Nucleus accumbens (tissue), 56 donors: ENCODE results near the gene ARHGAP4.
A peak's percentile ranks its signal among the peaks of the same experiment; 100 is the strongest.

Experiments used
- DNase-seq, 56 donors: peaks; one replicate each; lab custom pipeline; 2025; lab: John Stamatoyannopoulos, UW

ARHGAP4 gene

DNA sequence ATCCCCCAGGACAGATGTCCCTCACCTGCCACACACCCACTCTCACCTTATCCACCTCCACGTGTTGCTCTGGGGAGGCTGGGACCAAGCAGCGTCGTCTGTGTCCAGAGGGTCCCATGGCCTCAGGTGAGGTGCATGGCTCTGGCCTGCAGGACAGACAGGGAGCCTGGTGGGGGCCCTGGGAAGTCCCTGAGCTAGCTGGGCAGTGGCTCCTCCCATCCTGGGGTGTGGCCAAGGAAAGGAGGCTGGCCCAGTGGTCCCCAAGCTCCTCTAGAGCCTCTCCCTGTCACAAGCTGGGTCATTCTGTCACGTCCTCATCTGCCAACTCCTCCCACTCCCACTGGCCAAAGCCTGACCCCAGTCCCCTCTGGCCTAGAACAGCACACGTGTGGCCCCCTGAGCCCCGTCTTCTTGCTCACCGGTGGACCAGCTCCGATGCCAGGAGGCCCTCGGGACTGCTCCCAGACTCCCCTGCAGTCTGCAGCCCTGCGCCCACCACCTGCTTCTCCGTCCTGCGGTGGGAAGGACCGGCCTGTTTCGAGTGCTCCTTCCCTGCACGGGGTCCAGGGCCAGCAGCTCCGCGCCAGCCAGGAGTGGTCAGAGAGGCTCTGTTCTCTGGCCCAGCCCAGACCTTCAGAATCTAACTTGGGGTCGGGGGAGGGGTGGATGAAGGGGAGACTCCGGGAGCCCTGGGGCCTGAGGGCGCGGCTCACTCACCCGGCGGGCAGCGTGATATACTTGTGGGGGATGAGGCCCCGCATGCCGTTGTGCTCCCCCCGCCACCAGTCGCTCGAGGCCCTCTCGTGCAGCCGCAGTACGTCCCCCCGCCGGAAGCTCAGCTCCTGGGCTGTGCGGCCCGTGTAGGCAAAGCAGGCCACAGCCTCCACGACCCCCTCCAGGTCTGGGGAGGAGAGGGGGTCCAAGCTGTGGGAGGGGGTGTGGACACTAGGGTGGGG, 16.8 kb downstream of the ARHGAP4 start:
- DNase-seq = no peak

GRCh38 chrX:153908219-153908860, 17.7 kb downstream of the ARHGAP4 start:
- DNase-seq = no peak

DNA sequence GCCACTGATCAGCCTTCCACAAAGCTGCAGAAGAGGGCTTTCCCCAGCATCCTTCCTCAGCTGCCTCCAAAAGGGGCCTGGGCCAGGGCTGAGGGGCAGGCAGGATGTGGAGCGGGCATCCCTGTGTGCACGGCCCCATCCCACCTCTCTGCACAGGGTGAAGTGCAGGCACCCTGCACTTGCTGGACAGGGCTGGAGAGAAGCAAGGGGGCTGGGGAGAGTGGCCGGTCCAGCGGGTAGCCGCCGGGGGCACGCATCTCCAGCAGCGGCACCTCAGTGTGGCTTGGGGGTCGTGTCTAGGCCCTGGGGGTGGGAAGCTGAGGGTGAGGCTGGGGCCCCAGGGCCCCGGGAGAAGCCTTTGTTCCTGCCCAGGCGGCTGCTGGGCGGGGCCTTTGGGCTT, 18.6 kb downstream of the ARHGAP4 start:
- DNase-seq = no peak

GRCh38 chrX:153906126-153906917, 19.7 kb downstream of the ARHGAP4 start:
- DNase-seq = no peak

GRCh38 chrX:153905481-153906095, 20.5 kb downstream of the ARHGAP4 start:
- DNase-seq = no peak

DNA sequence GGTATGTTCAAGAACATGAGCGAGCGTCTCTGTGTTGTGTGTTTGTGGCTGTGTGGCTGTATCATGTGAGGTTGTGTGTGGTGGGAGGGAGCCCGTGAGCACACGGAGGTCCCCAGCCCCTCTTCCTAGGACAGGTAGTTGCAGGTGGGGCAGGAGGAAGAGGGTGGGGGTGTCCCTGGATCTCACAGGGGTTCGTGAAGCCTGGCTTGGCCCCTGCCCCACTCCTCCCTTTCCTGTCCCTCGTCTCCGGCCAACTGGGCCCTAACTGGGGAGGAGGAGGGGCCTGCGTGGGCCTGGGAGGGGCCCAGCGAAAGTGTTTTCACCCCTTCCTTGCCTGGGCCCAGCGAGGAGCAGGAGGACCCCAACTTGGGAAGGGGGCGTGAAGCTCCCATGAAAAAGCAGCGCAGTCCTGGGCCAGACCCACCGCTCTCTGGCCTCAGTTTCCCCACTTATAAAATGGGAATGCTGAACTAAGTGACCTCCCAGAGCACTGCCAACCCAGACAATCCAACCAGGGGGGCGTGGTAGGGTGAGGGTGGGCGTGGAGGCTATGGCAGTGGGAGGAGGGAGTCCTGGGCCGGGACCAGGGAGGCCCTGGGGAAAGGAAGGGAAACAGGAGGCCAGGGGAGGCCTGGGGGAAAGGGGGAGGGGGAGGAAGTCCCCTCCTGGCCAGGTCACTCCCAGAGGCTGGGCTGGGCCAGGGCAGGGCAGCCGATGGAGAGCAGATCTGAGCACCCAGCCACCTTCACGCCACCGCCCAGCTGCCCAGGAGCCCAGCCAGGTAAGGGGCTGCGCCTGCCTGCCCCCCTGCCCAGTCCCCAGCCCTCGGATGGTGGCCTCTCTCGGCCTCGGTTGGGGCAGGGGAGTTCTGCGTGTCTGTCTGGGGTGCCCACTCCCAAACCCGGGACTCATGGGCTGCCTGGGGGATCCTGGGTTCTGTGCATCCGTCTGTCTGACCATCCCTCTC, 21.8 kb downstream of the ARHGAP4 start, which contains the start of gene AVPR2:
TSS of gene AVPR2 (plus strand) at position 683 of the 967 bp plus-strand sequence. CDS start 473 bp downstream, outside the sequence.
- no peak for DNase-seq

DNA sequence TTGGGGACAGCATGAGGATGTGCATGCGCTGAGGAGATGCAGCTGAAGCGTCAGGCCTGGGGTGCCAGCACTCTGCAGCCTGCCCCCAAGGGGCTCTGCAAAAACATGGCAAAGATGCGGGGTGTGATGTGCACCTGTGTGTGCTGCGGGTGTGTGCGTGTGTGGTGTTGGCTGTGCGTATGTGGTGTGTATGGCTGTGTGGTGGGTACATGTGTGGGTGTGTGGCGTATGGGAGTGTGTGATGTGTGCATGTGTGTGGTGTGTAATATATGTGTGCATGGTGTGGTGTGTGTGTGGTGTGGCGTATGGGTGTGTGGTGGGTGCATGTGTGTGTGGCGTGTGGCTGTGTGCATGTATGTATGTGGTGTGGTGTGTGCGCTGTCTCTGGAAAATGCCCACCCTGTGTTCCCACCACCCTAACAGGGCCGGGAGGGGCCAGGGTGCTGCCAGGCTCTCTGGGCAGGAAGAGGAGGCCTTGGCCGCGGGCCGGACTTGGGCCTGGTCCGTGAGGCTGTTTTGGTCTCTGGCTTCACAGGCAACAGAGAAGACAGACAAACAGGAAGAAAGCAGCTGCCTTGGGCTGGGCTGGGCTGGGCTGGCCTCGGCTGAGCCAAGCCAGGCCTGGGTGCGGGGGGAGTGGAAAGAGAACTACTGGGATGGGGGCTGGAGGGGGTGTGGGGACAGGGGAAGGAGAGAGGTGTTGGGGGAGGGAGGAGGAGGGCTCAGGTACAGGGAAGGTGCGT, 22.7 kb downstream of the ARHGAP4 start:
- DNase-seq = no peak

- no peak for DNase-seq
Observed at GRCh38 chrX:153902385-153902784, 23.7 kb downstream of the ARHGAP4 start.

DNA sequence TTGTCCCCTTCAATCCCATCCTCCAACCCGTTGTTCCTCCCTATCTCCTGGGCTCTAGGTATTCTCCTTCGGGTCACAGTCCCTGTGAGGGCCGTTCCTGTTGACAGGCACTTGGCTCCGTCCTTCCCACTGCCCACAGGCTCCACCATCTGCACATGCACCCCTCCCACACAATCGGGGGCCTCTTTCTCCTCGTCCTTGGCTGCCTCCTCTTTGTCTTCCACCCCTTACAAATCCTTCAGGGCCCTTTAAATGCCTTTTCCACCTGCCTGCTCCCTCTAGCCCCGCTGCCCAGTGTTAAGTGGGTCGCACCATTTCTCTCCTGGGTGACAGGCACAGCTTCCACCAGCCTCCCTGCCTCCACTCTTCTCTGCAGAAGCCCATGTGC, 24.3 kb downstream of the ARHGAP4 start:
- no peak for DNase-seq

DNA sequence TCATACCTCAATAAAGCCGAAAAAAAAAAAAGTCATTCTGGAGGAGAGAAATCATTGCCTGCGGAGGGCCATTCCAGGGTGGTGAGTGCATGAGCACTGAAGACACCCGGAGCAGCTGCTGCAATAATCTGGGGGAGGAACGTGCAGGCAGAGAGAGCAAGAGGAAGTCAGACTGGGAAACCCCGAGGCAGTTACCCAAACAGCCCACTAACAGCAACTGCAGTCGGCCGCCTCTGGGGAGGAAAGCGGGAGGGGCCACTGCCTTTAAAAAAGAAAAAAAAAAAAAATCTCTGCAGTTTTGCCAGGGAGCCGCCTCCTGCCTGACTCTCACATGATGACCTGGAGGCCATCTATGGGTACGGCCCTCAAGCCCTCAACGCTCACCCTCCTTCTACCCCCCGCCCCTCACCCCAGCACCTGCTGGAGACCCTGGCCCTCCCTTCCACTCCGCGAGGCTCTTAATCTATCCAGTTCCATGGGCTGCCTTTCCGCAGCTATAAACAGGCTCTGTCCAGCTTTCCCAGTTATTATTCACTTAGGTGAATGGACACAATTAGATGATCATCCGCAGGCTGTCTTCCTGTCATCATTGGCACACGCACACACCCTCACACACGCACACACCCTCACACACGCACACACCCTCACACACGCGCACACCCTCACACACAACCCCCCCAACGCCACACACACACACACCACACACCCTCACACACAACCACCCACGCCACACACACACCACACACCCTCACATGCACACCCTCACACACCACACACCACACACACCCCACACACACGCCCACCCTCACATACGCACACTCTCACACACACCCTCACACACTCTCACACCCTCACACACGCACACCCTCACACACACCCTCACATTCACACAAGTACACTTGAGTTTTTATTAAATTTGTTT, 25.0 kb downstream of the ARHGAP4 start:
- DNase-seq = no peak

DNA sequence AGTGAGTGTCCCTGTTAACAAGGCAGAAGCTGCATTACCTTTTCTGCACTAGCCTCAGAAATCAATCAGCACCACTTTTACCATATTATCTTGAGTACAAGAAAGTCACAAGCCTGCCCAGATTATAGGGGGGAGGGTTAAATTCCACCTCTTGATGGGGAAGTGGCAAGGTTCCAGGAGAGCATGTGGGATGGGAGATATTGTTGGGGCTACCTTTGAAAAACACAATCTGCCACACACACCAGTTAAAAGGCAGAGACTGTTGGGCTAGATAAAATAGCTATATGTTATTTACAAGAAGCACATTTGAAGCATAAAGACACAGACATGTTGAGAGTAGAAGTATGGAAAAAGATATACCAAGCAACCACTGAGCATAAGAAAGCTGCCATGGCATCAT, 28.2 kb downstream of the ARHGAP4 start:
- no peak for DNase-seq

DNA sequence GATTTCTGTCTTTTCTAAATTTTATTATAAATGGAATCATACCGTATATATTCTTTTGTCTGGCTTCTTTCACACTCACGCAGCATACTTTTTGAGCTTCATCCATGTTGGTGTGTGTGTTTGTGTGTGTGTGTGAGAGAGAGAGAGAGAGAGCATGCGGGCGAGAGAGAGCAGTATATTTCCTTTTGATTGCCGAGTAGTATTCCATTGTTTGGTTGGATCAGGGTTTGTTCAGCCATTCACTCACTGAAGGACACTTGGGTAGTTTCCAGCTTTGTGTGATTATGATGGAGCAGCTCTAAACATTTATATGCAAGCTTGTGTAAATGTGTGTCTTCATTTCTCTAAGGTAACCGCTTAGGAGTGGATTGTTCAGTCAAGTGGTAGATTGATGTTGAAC, 36.9 kb downstream of the ARHGAP4 start:
- DNase-seq = no peak

GRCh38 chrX:153888344-153888743, 37.7 kb downstream of the ARHGAP4 start:
- DNase-seq = no peak

- DNase-seq = no peak
Observed at GRCh38 chrX:153887385-153887784, 38.7 kb downstream of the ARHGAP4 start.

DNA sequence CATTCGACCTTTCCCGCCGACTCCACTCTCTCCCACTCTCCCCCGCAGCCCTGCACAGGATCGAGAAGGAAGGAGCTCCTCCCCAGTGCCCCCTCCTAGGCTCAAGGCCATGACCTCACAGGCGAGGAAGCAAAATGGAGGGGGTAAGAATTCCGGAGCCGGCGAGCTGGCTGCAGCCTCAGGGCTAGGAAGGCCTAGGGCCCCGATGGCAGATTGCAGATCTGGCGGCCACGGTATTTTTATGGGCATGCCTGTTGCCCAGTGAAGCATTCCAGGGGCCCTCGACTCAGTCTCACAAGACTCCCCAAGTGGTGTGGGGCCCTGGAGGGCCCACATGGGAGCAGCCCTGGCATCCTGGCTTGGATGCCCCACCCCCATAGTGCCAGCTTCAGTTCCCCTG, 39.1 kb downstream of the ARHGAP4 start:
- DNase-seq = no peak

DNA sequence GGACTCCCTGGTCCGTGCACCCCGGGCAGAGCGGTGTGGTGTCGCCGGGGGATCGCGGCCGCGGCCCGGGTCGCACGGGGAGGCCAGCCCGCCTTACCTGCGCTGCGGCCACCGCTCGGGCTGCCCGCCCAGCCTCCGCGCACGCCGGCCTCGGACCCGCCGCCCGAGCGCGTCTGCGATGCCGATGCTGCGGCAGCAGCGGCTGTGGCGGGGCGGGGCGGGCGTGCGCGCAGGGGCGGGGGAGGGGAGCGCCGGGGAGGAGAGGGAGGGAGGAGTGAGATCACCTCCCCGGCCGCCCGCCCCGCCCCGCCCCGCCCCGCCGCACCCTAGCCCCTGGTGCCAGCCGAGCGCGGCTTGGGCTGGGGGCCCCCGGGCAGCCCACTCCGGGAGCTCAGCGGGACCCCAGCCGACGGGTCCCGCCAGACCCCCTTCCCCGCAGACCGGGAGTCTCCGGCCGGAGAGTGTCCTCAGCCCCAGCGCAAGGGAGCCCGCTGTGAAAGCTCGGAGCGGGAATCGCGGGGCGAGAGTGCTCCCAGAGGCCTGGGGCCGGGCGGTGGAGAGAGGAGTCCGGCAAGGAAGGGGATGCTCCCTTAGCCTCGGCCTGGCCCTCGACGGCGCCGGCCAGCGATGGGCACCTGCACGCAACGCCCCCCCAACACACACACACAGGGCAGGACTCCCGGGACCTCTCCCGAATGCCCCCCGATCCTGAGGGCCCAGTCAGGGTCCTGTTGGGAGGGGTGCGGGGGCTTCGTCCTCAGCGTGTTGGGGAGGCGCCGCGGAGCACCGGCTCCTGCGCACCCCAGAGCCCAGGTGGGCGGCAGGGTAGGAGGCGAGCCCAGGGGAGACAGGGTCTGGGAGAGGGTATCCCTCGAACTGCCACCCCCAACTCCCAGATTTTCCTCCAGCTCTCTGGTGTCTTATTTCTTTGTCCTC, 39.8 kb downstream of the ARHGAP4 start, which contains the start of gene L1CAM:
TSS of gene L1CAM (minus strand) at position 206 of the 936 bp plus-strand sequence. CDS start 10,337 bp downstream, outside the sequence.
- peak in 2 of 56 donors; percentile 6 to 25 for DNase-seq
